B cell (primary cell): ENCODE results near the gene PLA2G4F. TPM values are rescaled to one million over a fixed set of nuclear protein-coding genes. Genes with fewer than 3 reads are reported as not detected.

Source experiments
- ATAC-seq: fragments of 200-7000 bp; cut with Tn5 transposase; one replicate; pipeline ENCODE4 v1.10.0; 2021; ENCODE audit warnings: low read depth, mild to moderate bottlenecking, moderate number of reproducible peaks, moderate library complexity
- CTCF ChIA-PET: fragments of 350-600 bp; sonication (Branson Sonifier 250); formaldehyde crosslinking; loops from one replicate; lab custom pipeline; 2021; ENCODE audit warnings: antibody characterized with exemption, inconsistent platforms; lab: Charles Lee
- POLR2A ChIA-PET: fragments of 350-600 bp; sonication (Branson Sonifier 250); formaldehyde crosslinking; loops from one replicate; lab custom pipeline; 2021; ENCODE audit warnings: antibody characterized with exemption; lab: Charles Lee
- DNase-seq: peaks from one replicate; pipeline ENCODE4 v3.0.0; 2013
- H2AFZ ChIP-seq: 2 replicates; pipeline ENCODE4 v1.6.1; 2012; ENCODE audit warnings: mild to moderate bottlenecking, low read depth, low read length; ENCODE audit not compliant: insufficient read depth, poor library complexity, severe bottlenecking
- H3K27ac ChIP-seq, 2 donors: 1 replicate in 1 of 2; 2 replicates in 1 of 2; pipeline ENCODE4 v1.5.1; 2012 to 2013; ENCODE audit warnings: low read length in 2 of 2, mild to moderate bottlenecking in 2 of 2, moderate library complexity in 1 of 2
- H3K27me3 ChIP-seq, 4 experiments: fragments of 200-600 bp in 1 of 4; sonication (generic) in 1 of 4; replicated peaks in 1 of 4; 1 replicate in 2 of 4; 2 replicates in 2 of 4; pipeline versions ENCODE4 v1.6.1 to v1.7.0; 2013 to 2016; ENCODE audit warnings: low read length in 3 of 4, mild to moderate bottlenecking in 2 of 4, mixed read lengths in 1 of 4, moderate library complexity in 1 of 4; ENCODE audit not compliant: insufficient read depth in 4 of 4, control insufficient read depth in 3 of 4; ENCODE audit errors: control extremely low read depth in 1 of 4
- H3K36me3 ChIP-seq, 2 experiments: replicated peaks in 1 of 2; 1 replicate in 1 of 2; 2 replicates in 1 of 2; pipeline versions ENCODE4 v1.6.1 to v1.7.1; 2013; ENCODE audit warnings: low read length in 1 of 2; ENCODE audit not compliant: insufficient read depth in 2 of 2, control insufficient read depth in 1 of 2; ENCODE audit errors: control extremely low read depth in 1 of 2, extremely low read depth in 1 of 2
- H3K4me1 ChIP-seq, 2 donors: fragments of 200-600 bp in 1 of 2; sonication (generic) in 1 of 2; 1 replicate in 1 of 2; 2 replicates in 1 of 2; pipeline versions ENCODE4 v1.5.1 to v1.6.1; 2013 to 2017; ENCODE audit warnings: low read length in 2 of 2; ENCODE audit not compliant: control insufficient read depth in 2 of 2, insufficient read depth in 2 of 2
- H3K4me2 ChIP-seq: replicated peaks from 2 replicates; pipeline ENCODE3; 2012; ENCODE audit warnings: mild to moderate bottlenecking, low read depth, low read length; ENCODE audit not compliant: poor library complexity, severe bottlenecking
- H3K4me3 ChIP-seq, 5 experiments: fragments of 200-600 bp in 1 of 5; sonication (generic) in 1 of 5; 1 replicate in 3 of 5; 2 replicates in 2 of 5; pipeline versions ENCODE4 v1.5.1 to v1.7.0; 2011 to 2016; ENCODE audit warnings: low read length in 4 of 5, mild to moderate bottlenecking in 4 of 5, low read depth in 2 of 5, control low read depth in 1 of 5, moderate library complexity in 1 of 5; ENCODE audit not compliant: insufficient read depth in 1 of 5; ENCODE audit errors: control extremely low read depth in 1 of 5, extremely low read depth in 1 of 5
- H3K79me2 ChIP-seq: fragments of 200-600 bp; sonication (generic); one replicate; pipeline ENCODE4 v1.6.0; 2016; ENCODE audit warnings: low read length; ENCODE audit not compliant: control insufficient read depth, insufficient read depth
- H3K9ac ChIP-seq: fragments of 200-600 bp; sonication (generic); 2 replicates; pipeline ENCODE4 v1.6.1; 2017; ENCODE audit warnings: mild to moderate bottlenecking, low read length, moderate library complexity
- H3K9me3 ChIP-seq, 3 donors: one replicate each; pipeline versions ENCODE4 v1.6.1 to v1.7.1; 2013; ENCODE audit warnings: low read length in 2 of 3; ENCODE audit not compliant: control insufficient read depth in 2 of 3, insufficient read depth in 1 of 3; ENCODE audit errors: control extremely low read depth in 1 of 3
- H4K20me1 ChIP-seq: 2 replicates; pipeline ENCODE4 v1.6.0; 2012; ENCODE audit warnings: mild to moderate bottlenecking, low read length; ENCODE audit not compliant: insufficient read depth, control insufficient read depth, poor library complexity, severe bottlenecking
- H3K27ac Mint-ChIP-seq: one replicate; pipeline ENCODE4 v1.8.0; 2021; ENCODE audit warnings: mixed read lengths
- H3K27me3 Mint-ChIP-seq: one replicate; pipeline ENCODE4 v1.8.0; 2021; ENCODE audit warnings: mixed read lengths
- H3K4me1 Mint-ChIP-seq: one replicate; pipeline ENCODE4 v1.8.0; 2021; ENCODE audit warnings: mixed read lengths
- H3K4me3 Mint-ChIP-seq: one replicate; pipeline ENCODE4 v1.8.0; 2021; ENCODE audit warnings: mixed read lengths
- H3K9me3 Mint-ChIP-seq: one replicate; pipeline ENCODE4 v1.8.0; 2022; ENCODE audit warnings: mixed read lengths; ENCODE audit not compliant: insufficient read depth
- CTCF ChIP-seq: fragments of 200-600 bp; IDR thresholded peaks from one replicate; pipeline ENCODE4 v1.8.0; 2022; ENCODE audit warnings: antibody characterized with exemption, mild to moderate bottlenecking
- EZH2 ChIP-seq: IDR thresholded peaks from 2 replicates; pipeline ENCODE4 v1.6.1; 2012; ENCODE audit warnings: borderline replicate concordance, low read depth, mild to moderate bottlenecking, moderate library complexity, low read length; ENCODE audit not compliant: insufficient read depth, poor library complexity, severe bottlenecking
- WGBS: methylation state at CpG from one replicate; pipeline ENCODE4 v1.1.5; 2013; ENCODE audit warnings: missing lambda C conversion rate; ENCODE audit not compliant: insufficient coverage; 5-methylcytosine and 5-hydroxymethylcytosine counted together
- intact Hi-C: fragments of 100-400 bp; cut with micrococcal nuclease; formaldehyde crosslinking; loops from one replicate; pipeline ENCODE4 v1.10.0; 2022
- polyA plus RNA-seq: library from polyadenylated mRNA; depleted of rRNA; stranded (reverse); fragments of >200 nt; gene quantifications from 2 replicates; pipeline ENCODE4 v1.2.3, GENCODE V29; 2012
- total RNA-seq, 2 donors: library from RNA; stranded (reverse); fragments of 120-200 nt in 1 of 2; gene quantifications; 1 replicate in 1 of 2; 2 replicates in 1 of 2; pipeline versions ENCODE4 v1.2.3 to v1.2.4, GENCODE V29; 2013 to 2022

The PLA2G4F gene
- total and polyA plus RNA-seq, 2 donors (not counting 1 experiment from before 2014, with no cell fraction given): not detected

DNA sequence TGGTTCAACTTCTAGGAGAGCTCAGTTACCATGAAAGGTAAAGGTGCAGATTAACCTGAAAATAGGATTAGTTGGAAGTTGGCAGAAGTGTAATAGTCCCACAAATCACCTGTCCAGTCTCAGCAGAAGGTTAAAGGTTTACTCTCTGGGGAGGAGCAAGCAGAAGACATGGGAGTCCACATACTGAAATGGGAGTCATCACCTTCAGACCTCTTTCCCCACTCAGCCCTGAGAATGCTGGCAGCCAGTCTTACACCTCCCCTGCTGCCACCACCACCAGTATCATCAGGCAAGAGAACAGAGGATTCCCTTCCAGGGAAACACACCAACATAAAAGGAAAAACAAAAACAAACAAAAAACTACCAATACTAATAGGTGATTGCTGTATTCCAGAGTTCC lies 48.2 kb downstream of the PLA2G4F start:
- Histone ChIP-seq H3K79me2 (no peaks in the 10 kb centered on the region), H3K9me3 (no peaks in the 10 kb centered on the region), H3K4me1 (peaks cover 4 to 8% of the 10 kb centered on the region in 2 donors), H3K9ac (no peak overlapping the region), H3K4me2 (no peak overlapping the region), H3K27ac (no peak overlapping the region), H4K20me1 (no peaks in the 10 kb centered on the region), H3K27me3 (peaks cover 0 to 5% (median 0%) of the 10 kb centered on the region in 4 experiments), H3K4me3 (no peak overlapping the region), H2AFZ (no peak overlapping the region), H3K36me3 (no peaks in the 10 kb centered on the region)
- H3K27me3 Mint-ChIP-seq: peaks cover 27% of the 10 kb centered on the region
- intact Hi-C loops: no loop called here
- ChIA-PET CTCF (interaction anchor here (0.6 kb wide), 1 partner anchor 24 kb away, joined by 3 read pairs; no protein-coding TSS in a partner anchor), POLR2A (no interaction called here)
- no peak for ATAC-seq
- H3K4me1 Mint-ChIP-seq: peaks cover 10% of the 10 kb centered on the region
- DNase-seq: no peak
- H3K27ac Mint-ChIP-seq: no peak overlapping the region
- H3K9me3 Mint-ChIP-seq: no peaks in the 10 kb centered on the region
- TF ChIP-seq EZH2: no peak
- no peak for TF ChIP-seq CTCF
- no peak overlapping the region for H3K4me3 Mint-ChIP-seq

GRCh38 chr15:42107473-42107872 lies 49.0 kb downstream of the PLA2G4F start:
- POLR2A ChIA-PET: no interaction called here
- peaks cover 25% of the 10 kb centered on the region for H3K27me3 Mint-ChIP-seq
- no peaks in the 10 kb centered on the region for H3K9me3 Mint-ChIP-seq
- no peak overlapping the region for H3K4me2 ChIP-seq
- intact Hi-C loops: no loop called here
- WGBS: 89% methylated on average over 4 of the region's 7 CpGs
- peaks cover 4 to 11% of the 10 kb centered on the region in 2 donors for H3K4me1 ChIP-seq
- H3K27me3 ChIP-seq: peaks cover 0 to 5% (median 0%) of the 10 kb centered on the region in 4 experiments
- no peak overlapping the region for H3K27ac Mint-ChIP-seq
- H2AFZ ChIP-seq: no peak overlapping the region
- peaks cover 10% of the 10 kb centered on the region for H3K4me1 Mint-ChIP-seq
- TF ChIP-seq EZH2 (no peak), CTCF (no peak)
- H3K4me3 Mint-ChIP-seq: no peak overlapping the region
- H3K4me3 ChIP-seq: no peak overlapping the region
- no peak for DNase-seq
- no peaks in the 10 kb centered on the region for H3K36me3 ChIP-seq
- CTCF ChIA-PET: interaction anchor here (0.6 kb wide), 1 partner anchor 23 kb away, joined by 3 read pairs; no protein-coding TSS in a partner anchor
- no peak overlapping the region for H3K9ac ChIP-seq
- H4K20me1 ChIP-seq: no peaks in the 10 kb centered on the region
- no peak overlapping the region for H3K27ac ChIP-seq
- ATAC-seq: no peak
- no peaks in the 10 kb centered on the region for H3K9me3 ChIP-seq
- no peaks in the 10 kb centered on the region for H3K79me2 ChIP-seq
